H1 (cell line): ENCODE measurements around the gene TAF3. TPM values are rescaled to one million over a fixed set of nuclear protein-coding genes. Genes with fewer than 3 reads are reported as not detected.

Experiments used
- CTCF ChIA-PET: fragments of 300-600 bp; sonication (Branson Sonifier 250); formaldehyde crosslinking; loops from one replicate; lab custom pipeline; 2021; ENCODE audit not compliant: partially characterized antibody; lab: Charles Lee
- POLR2A ChIA-PET: fragments of 300-600 bp; sonication (Branson Sonifier 250); formaldehyde crosslinking; loops from one replicate; lab custom pipeline; 2021; ENCODE audit warnings: inconsistent platforms; ENCODE audit not compliant: partially characterized antibody; lab: Charles Lee
- DNase-seq, 2 experiments: peaks; one replicate each; pipeline versions ENCODE4 v3.0.0 to v3.0.0-alpha.2; 2010 to 2022; ENCODE audit warnings: low spot score in 2 of 2, low read depth in 1 of 2, mixed read lengths in 1 of 2
- FAIRE-seq: peaks from 2 replicates; lab custom pipeline; 2011; peaks lifted over from hg19 to GRCh38; lab: Jason Lieb, UNC
- H2AFZ ChIP-seq: 2 replicates; pipeline ENCODE4 v1.8.1; 2012; ENCODE audit warnings: low read length, inconsistent platforms
- H2AK5ac ChIP-seq: 2 replicates; pipeline ENCODE4 v1.6.1; 2013; ENCODE audit warnings: low read depth, low read length
- H2BK120ac ChIP-seq: replicated peaks from 2 replicates; pipeline ENCODE3; 2013; ENCODE audit warnings: low read depth, low read length, inconsistent platforms
- H2BK12ac ChIP-seq: 2 replicates; pipeline ENCODE4 v1.6.1; 2013; ENCODE audit warnings: low read depth, low read length
- H2BK15ac ChIP-seq: 2 replicates; pipeline ENCODE4 v1.6.1; 2013; ENCODE audit warnings: low read length
- H2BK20ac ChIP-seq: 2 replicates; pipeline ENCODE4 v1.6.1; 2013; ENCODE audit warnings: low read length
- H2BK5ac ChIP-seq: 2 replicates; pipeline ENCODE4 v1.6.1; 2013; ENCODE audit warnings: low read depth, low read length
- H3K14ac ChIP-seq: 2 replicates; pipeline ENCODE4 v1.6.1; 2013; ENCODE audit warnings: inconsistent platforms; ENCODE audit not compliant: insufficient read length
- H3K18ac ChIP-seq: 2 replicates; pipeline ENCODE4 v1.6.1; 2013; ENCODE audit warnings: low read length; ENCODE audit errors: extremely low read depth
- H3K23ac ChIP-seq: 2 replicates; pipeline ENCODE4 v1.6.1; 2013; ENCODE audit warnings: inconsistent platforms; ENCODE audit not compliant: insufficient read length
- H3K23me2 ChIP-seq: 2 replicates; pipeline ENCODE4 v1.6.1; 2013; ENCODE audit warnings: low read depth, low read length
- H3K27ac ChIP-seq: 2 replicates; pipeline ENCODE4 v1.6.1; 2011; ENCODE audit warnings: low read depth, low read length, inconsistent platforms
- H3K27me3 ChIP-seq, 4 experiments: replicated peaks in 1 of 4; 1 replicate in 1 of 4; 2 replicates in 3 of 4; pipeline versions ENCODE4 v1.6.1 to v1.8.1; 2011 to 2013; ENCODE audit warnings: low read length in 3 of 4, mild to moderate bottlenecking in 3 of 4, inconsistent platforms in 2 of 4, mixed read lengths in 2 of 4, moderate library complexity in 1 of 4; ENCODE audit not compliant: control insufficient read depth in 3 of 4, insufficient read depth in 3 of 4; ENCODE audit errors: extremely low read depth in 1 of 4
- H3K36me3 ChIP-seq, 4 experiments: 2 replicates each; pipeline versions ENCODE4 v1.6.1 to v1.8.1; 2011 to 2013; ENCODE audit warnings: mild to moderate bottlenecking in 4 of 4, low read length in 3 of 4, moderate library complexity in 2 of 4, control low read depth in 1 of 4, inconsistent platforms in 1 of 4; ENCODE audit not compliant: insufficient read depth in 4 of 4, control insufficient read depth in 2 of 4
- H3K4ac ChIP-seq: replicated peaks from 2 replicates; pipeline ENCODE3; 2013; ENCODE audit warnings: low read length, low read depth, mixed read lengths, inconsistent platforms; ENCODE audit not compliant: insufficient read length
- H3K4me1 ChIP-seq, 4 experiments: replicated peaks in 1 of 4; 1 replicate in 1 of 4; 2 replicates in 3 of 4; pipeline versions ENCODE4 v1.6.1 to v1.8.1; 2011 to 2013; ENCODE audit warnings: low read length in 3 of 4, inconsistent platforms in 2 of 4, mixed read lengths in 1 of 4; ENCODE audit not compliant: insufficient read depth in 4 of 4, control insufficient read depth in 3 of 4
- H3K4me2 ChIP-seq, 2 experiments: 2 replicates each; pipeline versions ENCODE4 v1.6.1 to v1.8.1; 2011 to 2013; ENCODE audit warnings: low read depth in 2 of 2, low read length in 2 of 2, control low read depth in 1 of 2, inconsistent platforms in 1 of 2, mild to moderate bottlenecking in 1 of 2; ENCODE audit not compliant: insufficient read depth in 1 of 2
- H3K4me3 ChIP-seq, 4 experiments: fragments of 200-600, 300-600 bp in 1 of 4; sonication (generic), shearing (Covaris generic), sonication (Bioruptor Twin) in 1 of 4; 2 replicates each; pipeline versions ENCODE4 v1.5.1 to v1.8.1; 2011 to 2016; ENCODE audit warnings: low read length in 4 of 4, low read depth in 3 of 4, control low read depth in 2 of 4, inconsistent platforms in 2 of 4, mild to moderate bottlenecking in 2 of 4, mixed read lengths in 1 of 4, moderate library complexity in 1 of 4; ENCODE audit not compliant: insufficient read depth in 2 of 4; ENCODE audit errors: extremely low read depth in 1 of 4
- H3K56ac ChIP-seq: replicated peaks from 2 replicates; pipeline ENCODE3; 2013; ENCODE audit warnings: low read depth, mild to moderate bottlenecking, mixed read lengths, low read length, inconsistent platforms; ENCODE audit not compliant: insufficient read length
- H3K79me1 ChIP-seq: 2 replicates; pipeline ENCODE4 v1.6.1; 2013; ENCODE audit warnings: low read depth, low read length, control low read depth
- H3K79me2 ChIP-seq, 2 experiments: 2 replicates each; pipeline versions ENCODE4 v1.6.1 to v1.8.1; 2012 to 2013; ENCODE audit warnings: low read length in 2 of 2, mild to moderate bottlenecking in 2 of 2, inconsistent platforms in 1 of 2; ENCODE audit not compliant: insufficient read depth in 2 of 2, control insufficient read depth in 1 of 2
- H3K9ac ChIP-seq, 4 experiments: replicated peaks in 1 of 4; 1 replicate in 1 of 4; 2 replicates in 3 of 4; pipeline versions ENCODE4 v1.6.1 to v1.8.1; 2011 to 2013; ENCODE audit warnings: low read depth in 3 of 4, low read length in 3 of 4, control low read depth in 2 of 4, mild to moderate bottlenecking in 2 of 4, moderate library complexity in 2 of 4, inconsistent platforms in 1 of 4; ENCODE audit errors: extremely low read depth in 1 of 4
- H3K9me3 ChIP-seq, 2 experiments: 2 replicates each; pipeline versions ENCODE4 v1.6.1 to v1.8.1; 2012 to 2013; ENCODE audit warnings: mild to moderate bottlenecking in 2 of 2, moderate library complexity in 2 of 2, control low read depth in 1 of 2, inconsistent platforms in 1 of 2, low read depth in 1 of 2, low read length in 1 of 2, mixed read lengths in 1 of 2; ENCODE audit not compliant: insufficient read depth in 2 of 2
- H4K20me1 ChIP-seq, 2 experiments: replicated peaks in 1 of 2; 2 replicates each; pipeline versions ENCODE3 to v1.8.1; 2011 to 2013; ENCODE audit warnings: inconsistent platforms in 2 of 2, low read length in 2 of 2, mild to moderate bottlenecking in 1 of 2; ENCODE audit not compliant: insufficient read depth in 2 of 2, control insufficient read depth in 1 of 2
- H4K5ac ChIP-seq: 2 replicates; pipeline ENCODE4 v1.6.1; 2013; ENCODE audit warnings: low read length, low read depth, mixed read lengths, inconsistent platforms; ENCODE audit not compliant: insufficient read length
- H4K8ac ChIP-seq: 2 replicates; pipeline ENCODE4 v1.8.0; 2013; ENCODE audit warnings: mild to moderate bottlenecking, moderate library complexity, low read length, inconsistent platforms; ENCODE audit not compliant: insufficient read depth; ENCODE audit errors: extremely low read depth
- H4K91ac ChIP-seq: replicated peaks from 2 replicates; pipeline ENCODE3; 2013; ENCODE audit warnings: low read length, mixed read lengths, inconsistent platforms; ENCODE audit not compliant: insufficient read length
- TBP ChIP-seq: IDR thresholded peaks from 2 replicates; pipeline ENCODE4 v1.6.1; 2011; ENCODE audit warnings: low read depth, low read length, improper control_type of control experiment
- TCF12 ChIP-seq: IDR thresholded peaks from 2 replicates; pipeline ENCODE4 v1.6.1; 2011; ENCODE audit warnings: low read depth, mild to moderate bottlenecking, low read length
- WGBS, 2 experiments: shearing (Covaris generic) in 1 of 2; methylation state at CpG; one replicate each; pipeline versions ENCODE4 v1.1.6 to v1.1.7; 2013 to 2015; ENCODE audit warnings: low lambda C conversion rate in 2 of 2, mixed read lengths in 2 of 2, inconsistent platforms in 1 of 2, low coverage in 1 of 2, missing lambda C conversion rate in 1 of 2; ENCODE audit not compliant: insufficient replicate concordance in 2 of 2, insufficient coverage in 1 of 2, insufficient read length in 1 of 2; ENCODE audit errors: extremely low coverage in 1 of 2, missing lambda C conversion rate in 1 of 2; 5-methylcytosine and 5-hydroxymethylcytosine counted together
- polyA plus RNA-seq, 7 experiments: library from polyadenylated mRNA; depleted of rRNA in 3 of 7; stranded (reverse) in 5 of 7; unstranded in 2 of 7; fragments of >200 nt in 5 of 7; fragments of 200-250 nt in 2 of 7; gene quantifications; 1 replicate in 5 of 7; 2 replicates in 1 of 7; 4 replicates in 1 of 7; pipeline versions ENCODE4 v1.2.1 to v1.2.3, GENCODE V29; 2011 to 2013; ENCODE audit warnings: missing spikeins in 2 of 7, mixed read lengths in 2 of 7
- total RNA-seq: library from RNA; stranded (reverse); fragmentation: NEBNext Ultra II Directional; extraction: Animal tissue kit (Norgen Biotek cat#: 25700); gene quantifications from 2 replicates; pipeline ENCODE4 v1.2.1, GENCODE V29; 2021

The TAF3 gene
- total and polyA plus RNA-seq, 2 of the 8 experiments (the other 6 are each of a cell fraction or from before 2014, with no cell fraction given): 1.5 to 11.2 TPM

GRCh38 chr10:7896297-7896696 is 78.0 kb downstream of the TAF3 start:
- Histone ChIP-seq H3K4me2 (no peak overlapping the region), H3K23me2 (no peaks in the 10 kb centered on the region; the same call in 1 of the 2 replicates), H3K4me3 (no peak overlapping the region), H3K36me3 (no peaks in the 10 kb centered on the region), H3K79me1 (peaks cover 2% of the 10 kb centered on the region; the same call in 1 of the 2 replicates), H3K9ac (no peak overlapping the region), H3K56ac (no peak overlapping the region), H3K27ac (no peak overlapping the region), H3K27me3 (no peaks in the 10 kb centered on the region; a peak in 1 of 7 replicates), H3K23ac (no peak overlapping the region), H3K14ac (no peak overlapping the region)
- 84% methylated on average over 5 of the region's 5 CpGs; no CpG with 5 or more reads in 1 of the 2 experiments for WGBS, 2 experiments
- no peak for TF ChIP-seq TBP
- TF ChIP-seq TCF12: no peak
- TF ChIP-seq, all 59 proteins: peak for 0
- Histone ChIP-seq H2AK5ac (no peak overlapping the region), H4K8ac (no peak overlapping the region), H2BK15ac (no peak overlapping the region), H3K79me2 (no peaks in the 10 kb centered on the region), H4K5ac (no peak overlapping the region), H4K20me1 (peaks cover 0 to 7% of the 10 kb centered on the region in 2 experiments), H2BK12ac (no peak overlapping the region), H2BK20ac (no peak overlapping the region), H4K91ac (no peak overlapping the region), H2BK120ac (no peak overlapping the region), H3K4me1 (no peaks in the 10 kb centered on the region), H3K18ac (no peak overlapping the region), H3K4ac (no peak overlapping the region), H2BK5ac (no peak overlapping the region), H3K9me3 (no peaks in the 10 kb centered on the region), H2AFZ (no peak overlapping the region)
- FAIRE-seq: no peak
- ChIA-PET POLR2A (no interaction called here), CTCF (interaction anchor here (0.6 to 0.9 kb wide), 2 partner anchors 15 to 132 kb away, joined by 3 read pairs; no protein-coding TSS in a partner anchor)
- DNase-seq: no peak
